GM19463 (cell line): ENCODE data around the gene RELN.

ENCODE experiments used
- ATAC-seq: cut with Tn5 transposase; IDR thresholded peaks from one replicate; pipeline ENCODE4 v1.9.1; 2021; ENCODE audit warnings: mild to moderate bottlenecking, moderate library complexity; ENCODE audit not compliant: unreplicated experiment

The RELN gene

GRCh38 chr7:103690242-103690974 is 299.1 kb downstream of the RELN start:
- ATAC-seq = no peak

DNA sequence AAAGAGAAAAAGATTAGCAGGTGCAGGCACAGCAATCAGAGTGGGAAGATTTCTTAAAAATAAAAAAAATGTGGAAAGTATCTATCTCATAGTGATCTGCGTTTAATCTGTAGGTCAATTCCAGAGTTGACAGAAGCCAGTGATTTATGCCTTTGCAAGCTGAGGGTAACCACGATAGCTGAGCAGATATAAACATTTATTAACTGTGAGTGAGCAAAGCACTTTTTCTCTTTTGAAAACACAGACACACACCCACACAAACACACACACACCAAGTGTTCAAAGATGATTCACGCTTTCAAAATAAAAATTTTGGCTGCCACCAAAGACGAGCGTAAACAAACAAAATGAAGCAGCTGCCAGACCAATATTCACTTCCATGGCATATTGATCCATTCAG is 300.2 kb downstream of the RELN start:
- no peak for ATAC-seq

GRCh38 chr7:103687951-103688350 is 301.5 kb downstream of the RELN start:
- ATAC-seq = no peak

- no peak for ATAC-seq
Measured at GRCh38 chr7:103687272-103687671, 302.2 kb downstream of the RELN start.

- ATAC-seq = no peak
Measured at GRCh38 chr7:103686763-103687162, 302.7 kb downstream of the RELN start.

DNA sequence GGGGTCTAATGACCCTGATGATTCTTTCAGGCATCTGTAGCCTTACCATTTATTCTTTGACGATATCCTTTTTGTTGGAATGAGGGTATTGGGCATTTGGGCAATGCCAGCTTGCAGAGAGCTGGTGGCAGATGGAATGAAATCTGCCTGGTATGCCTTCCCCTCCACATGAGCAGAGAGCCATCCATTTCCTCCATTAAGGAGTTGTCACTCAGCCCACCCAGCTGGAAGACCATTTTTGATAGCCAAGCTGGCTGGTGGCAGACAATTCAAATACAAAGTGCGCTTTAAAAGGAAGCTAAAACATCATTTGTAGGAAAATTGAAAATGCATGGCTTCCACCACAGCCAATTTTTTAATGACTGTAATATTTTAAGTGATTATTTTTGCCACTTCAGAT is 303.4 kb downstream of the RELN start:
- no peak for ATAC-seq

DNA sequence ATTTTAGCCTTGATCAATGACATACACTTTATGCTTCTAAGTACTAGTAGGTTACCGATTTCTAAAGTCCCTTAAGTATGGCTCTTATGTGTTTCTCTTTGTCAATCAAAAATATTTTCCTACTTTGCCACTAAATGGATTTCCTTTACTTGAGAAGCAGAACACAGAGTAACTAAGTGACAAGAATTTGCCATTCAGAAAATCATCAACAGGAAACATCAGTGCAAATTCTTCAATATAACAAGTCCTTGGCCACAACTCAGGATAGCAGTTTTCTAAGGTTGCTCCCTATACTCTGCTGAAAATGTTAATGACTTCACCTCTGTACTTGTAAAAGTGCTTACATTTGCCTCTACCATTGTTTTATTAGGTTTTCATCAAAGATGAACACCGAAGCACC is 303.8 kb downstream of the RELN start:
- ATAC-seq = no peak

DNA sequence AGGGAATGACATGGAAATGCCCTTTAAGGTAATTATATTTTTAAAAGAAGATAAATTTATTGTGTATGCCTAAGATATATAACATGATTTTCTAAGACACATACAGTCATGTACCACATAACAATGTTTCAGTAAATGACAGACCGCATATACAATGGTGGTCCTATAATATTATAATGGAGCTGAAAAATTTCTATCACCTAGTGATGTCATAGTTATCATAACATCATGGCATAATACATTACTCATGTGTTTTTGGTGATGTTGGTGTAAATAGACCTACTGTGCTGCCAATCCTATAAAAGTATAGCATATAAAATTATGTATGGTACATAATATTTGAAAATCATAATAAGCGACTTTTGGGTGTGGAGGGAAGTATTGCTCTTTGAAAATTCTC is 306.1 kb downstream of the RELN start:
- ATAC-seq = no peak

DNA sequence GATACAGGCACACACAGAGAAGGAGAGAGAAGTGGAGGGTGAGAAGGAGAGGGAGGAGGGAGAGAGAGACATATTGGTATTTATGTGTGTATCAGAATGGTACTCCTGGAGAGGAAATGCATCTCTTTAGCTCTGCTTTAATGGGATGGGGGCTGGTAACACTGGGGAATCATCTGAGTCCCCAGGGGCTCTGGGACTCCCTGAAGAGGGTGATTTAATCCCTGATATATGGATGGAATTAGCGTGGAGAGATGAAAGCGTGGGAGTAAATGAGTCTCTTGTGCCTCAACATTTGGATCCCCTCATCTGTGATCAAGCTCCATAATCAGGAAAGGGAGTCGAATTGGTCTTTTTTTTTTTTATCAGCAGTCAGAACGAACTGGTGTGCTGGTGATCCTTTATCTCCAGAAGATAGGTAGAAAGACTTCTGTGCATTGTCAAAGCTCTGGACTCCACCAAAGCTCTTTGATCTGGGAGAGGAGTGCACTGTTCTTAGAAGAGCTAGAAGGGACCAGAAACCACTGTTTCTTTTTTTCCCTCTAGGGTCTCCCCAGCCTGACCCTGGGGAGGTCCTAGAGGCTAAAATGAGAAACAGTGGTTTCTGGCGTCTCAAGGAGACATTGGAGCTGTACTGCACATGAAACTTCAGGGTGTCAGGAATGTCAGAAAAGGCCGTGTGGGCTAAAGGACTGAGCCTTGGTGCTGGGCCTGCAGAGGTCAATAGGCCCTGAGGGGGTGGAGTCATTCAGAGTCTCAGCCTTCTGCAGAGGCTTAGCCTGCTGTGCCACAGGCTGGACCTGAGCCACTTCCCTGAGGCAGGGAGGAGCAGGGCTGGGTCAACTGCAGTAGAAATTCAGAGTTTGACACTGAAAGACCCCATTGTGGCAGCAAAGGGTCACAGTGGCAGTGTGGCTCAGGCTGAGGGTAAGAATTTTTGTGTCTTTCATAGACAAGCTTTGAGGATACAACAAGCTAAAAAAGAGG is 309.0 kb downstream of the RELN start:
- ATAC-seq = no peak

GRCh38 chr7:103679151-103680132 is 310.0 kb downstream of the RELN start:
- no peak for ATAC-seq

GRCh38 chr7:103668279-103668941 is 321.0 kb downstream of the RELN start:
- ATAC-seq = no peak

GRCh38 chr7:103666326-103666725 is 323.1 kb downstream of the RELN start:
- no peak for ATAC-seq

GRCh38 chr7:103664577-103664976 is 324.9 kb downstream of the RELN start:
- no peak for ATAC-seq

- no peak for ATAC-seq
Measured at GRCh38 chr7:103660455-103661371, 328.7 kb downstream of the RELN start.

GRCh38 chr7:103658055-103659005 is 331.1 kb downstream of the RELN start:
- no peak for ATAC-seq

GRCh38 chr7:103657474-103657894 is 332.0 kb downstream of the RELN start:
- no peak for ATAC-seq

DNA sequence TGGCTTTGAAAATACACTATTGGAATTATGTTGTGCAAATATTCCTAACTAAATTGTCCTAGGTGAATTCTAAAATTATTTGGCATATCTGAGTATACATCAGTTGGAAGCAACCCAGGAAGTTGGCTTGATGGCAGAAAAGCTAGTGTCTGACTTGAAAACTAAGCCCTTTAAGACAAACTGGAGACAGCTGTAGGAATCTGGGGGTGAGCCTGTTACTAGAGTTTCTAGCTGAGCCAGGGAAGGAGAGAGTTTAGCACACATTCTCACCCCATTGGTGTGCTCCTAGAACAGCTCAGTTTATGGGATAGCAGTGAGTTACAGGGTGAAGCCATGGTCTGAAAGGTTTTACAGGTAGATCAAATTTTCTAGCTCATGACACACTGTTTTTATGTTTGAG is 333.2 kb downstream of the RELN start:
- no peak for ATAC-seq
